OCI-LY1 (cell line): ENCODE results near the gene MAB21L4.

ENCODE experiments used
- H2AFZ ChIP-seq: fragments of 200-600 bp; sonication (generic), shearing (Covaris generic); 2 replicates; pipeline ENCODE4 v1.6.0; 2014; ENCODE audit warnings: antibody characterized with exemption, mild to moderate bottlenecking, low read length
- H3F3A ChIP-seq: fragments of 200-600 bp; sonication (generic), shearing (Covaris generic); 2 replicates; pipeline ENCODE4 v1.6.0; 2014; ENCODE audit warnings: mild to moderate bottlenecking, antibody characterized with exemption, low read length, moderate library complexity; ENCODE audit not compliant: insufficient read depth
- H3K27ac ChIP-seq: fragments of 200-600 bp; sonication (generic); 2 replicates; pipeline ENCODE4 v1.5.1; 2014; ENCODE audit warnings: low read length, mixed run types, mild to moderate bottlenecking, low read depth; ENCODE audit not compliant: poor library complexity, severe bottlenecking
- H3K27me3 ChIP-seq: fragments of 200-600 bp; sonication (generic); 2 replicates; pipeline ENCODE4 v1.6.0; 2014; ENCODE audit warnings: antibody characterized with exemption, mild to moderate bottlenecking, low read length, moderate library complexity; ENCODE audit not compliant: insufficient read depth
- H3K36me3 ChIP-seq: fragments of 200-600 bp; sonication (generic); 2 replicates; pipeline ENCODE4 v1.6.1; 2014; ENCODE audit warnings: mild to moderate bottlenecking, antibody characterized with exemption, low read length, moderate library complexity, mixed read lengths; ENCODE audit not compliant: insufficient read depth
- H3K4me1 ChIP-seq: fragments of 200-600 bp; sonication (generic); 2 replicates; pipeline ENCODE4 v1.5.1; 2014; ENCODE audit warnings: mild to moderate bottlenecking, low read length, moderate library complexity; ENCODE audit not compliant: insufficient read depth, severe bottlenecking
- H3K4me2 ChIP-seq: fragments of 200-600 bp; sonication (generic), shearing (Covaris generic); 2 replicates; pipeline ENCODE4 v1.6.1; 2014; ENCODE audit warnings: low read length
- H3K4me3 ChIP-seq: fragments of 200-600 bp; sonication (generic); 2 replicates; pipeline ENCODE4 v1.5.1; 2014; ENCODE audit warnings: low read length, low read depth, mild to moderate bottlenecking, mixed read lengths; ENCODE audit not compliant: poor library complexity, severe bottlenecking
- H3K79me2 ChIP-seq: fragments of 200-600 bp; shearing (Covaris generic); 2 replicates; pipeline ENCODE4 v1.6.1; 2016; ENCODE audit warnings: mixed run types, low read length, mixed read lengths; ENCODE audit not compliant: insufficient read depth
- H3K9ac ChIP-seq: fragments of 200-600 bp; sonication (generic), shearing (Covaris generic); 2 replicates; pipeline ENCODE4 v1.6.1; 2014; ENCODE audit warnings: mild to moderate bottlenecking, low read length, mixed read lengths
- H3K9me2 ChIP-seq: fragments of 200-600 bp; sonication (generic), shearing (Covaris generic); 2 replicates; pipeline ENCODE4 v1.6.1; 2014; ENCODE audit warnings: low read depth, mild to moderate bottlenecking, low read length, mixed read lengths
- H3K9me3 ChIP-seq: fragments of 200-600 bp; shearing (Covaris generic); 2 replicates; pipeline ENCODE4 v1.6.1; 2014; ENCODE audit warnings: low read length, mixed read lengths
- H4K20me1 ChIP-seq: fragments of 200-600 bp; sonication (generic), shearing (Covaris generic); 2 replicates; pipeline ENCODE4 v1.6.0; 2016; ENCODE audit warnings: mild to moderate bottlenecking, low read length; ENCODE audit not compliant: insufficient read depth
- EZH2 ChIP-seq: fragments of 200-600 bp; sonication (generic), shearing (Covaris generic); IDR thresholded peaks from 2 replicates; pipeline ENCODE4 v1.8.0; 2017; ENCODE audit warnings: borderline replicate concordance, mixed run types, mild to moderate bottlenecking, antibody characterized with exemption, low read length, moderate library complexity, mixed read lengths
- TF ChIP-seq, protein P1 (sequence below): fragments of 200-600 bp; sonication (generic), shearing (Covaris generic); IDR thresholded peaks from 2 replicates; pipeline ENCODE4 v1.5.1; 2017; ENCODE audit warnings: mild to moderate bottlenecking, antibody characterized with exemption, low read length, moderate library complexity, mixed read lengths

Gene MAB21L4

DNA sequence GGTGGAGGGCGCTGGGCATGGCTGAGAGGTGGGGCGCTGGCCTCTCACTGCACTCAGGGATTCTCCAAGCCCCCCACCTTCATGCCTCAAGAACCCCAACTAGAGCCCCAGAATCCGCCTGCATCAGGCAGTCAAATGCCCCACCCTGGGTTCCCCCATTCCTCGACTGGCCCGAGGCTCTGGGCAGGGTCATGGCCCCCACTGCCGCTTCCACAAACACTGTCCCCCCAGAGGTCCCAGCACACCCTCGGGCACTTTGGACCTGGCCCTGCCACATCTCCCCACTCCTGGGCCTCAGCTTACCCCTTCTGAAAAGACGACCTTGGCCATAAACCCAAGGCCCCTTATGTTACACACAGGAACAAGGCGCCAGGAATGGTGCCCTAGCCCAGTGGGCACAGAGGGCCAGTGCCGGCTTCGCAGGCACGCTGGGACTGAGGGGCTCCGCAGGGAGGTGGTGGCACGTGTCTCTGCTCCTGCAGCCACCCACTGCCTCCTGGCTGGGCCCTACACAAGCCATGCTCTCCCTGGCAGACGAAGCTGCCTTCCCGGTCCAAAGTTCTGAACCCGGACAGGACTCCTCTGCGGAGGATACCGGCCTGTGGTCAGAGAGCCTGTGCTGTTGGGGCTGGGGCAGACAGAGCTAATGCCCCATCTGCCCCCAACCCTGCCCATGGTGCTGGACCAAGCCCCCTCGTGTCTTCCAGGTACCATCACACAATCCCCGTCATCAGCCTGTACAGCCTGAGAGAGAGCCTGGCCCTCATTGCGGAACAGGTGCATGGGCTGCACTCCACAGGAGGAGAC lies 20.5 kb downstream of the MAB21L4 start:
- H3K9me2 ChIP-seq: no peaks in the 10 kb centered on the region
- no peak overlapping the region for H3K27ac ChIP-seq
- TF ChIP-seq EZH2: no peak
- TF ChIP-seq, protein P1, sequence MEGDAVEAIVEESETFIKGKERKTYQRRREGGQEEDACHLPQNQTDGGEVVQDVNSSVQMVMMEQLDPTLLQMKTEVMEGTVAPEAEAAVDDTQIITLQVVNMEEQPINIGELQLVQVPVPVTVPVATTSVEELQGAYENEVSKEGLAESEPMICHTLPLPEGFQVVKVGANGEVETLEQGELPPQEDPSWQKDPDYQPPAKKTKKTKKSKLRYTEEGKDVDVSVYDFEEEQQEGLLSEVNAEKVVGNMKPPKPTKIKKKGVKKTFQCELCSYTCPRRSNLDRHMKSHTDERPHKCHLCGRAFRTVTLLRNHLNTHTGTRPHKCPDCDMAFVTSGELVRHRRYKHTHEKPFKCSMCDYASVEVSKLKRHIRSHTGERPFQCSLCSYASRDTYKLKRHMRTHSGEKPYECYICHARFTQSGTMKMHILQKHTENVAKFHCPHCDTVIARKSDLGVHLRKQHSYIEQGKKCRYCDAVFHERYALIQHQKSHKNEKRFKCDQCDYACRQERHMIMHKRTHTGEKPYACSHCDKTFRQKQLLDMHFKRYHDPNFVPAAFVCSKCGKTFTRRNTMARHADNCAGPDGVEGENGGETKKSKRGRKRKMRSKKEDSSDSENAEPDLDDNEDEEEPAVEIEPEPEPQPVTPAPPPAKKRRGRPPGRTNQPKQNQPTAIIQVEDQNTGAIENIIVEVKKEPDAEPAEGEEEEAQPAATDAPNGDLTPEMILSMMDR: no peak
- H3K9ac ChIP-seq: no peak overlapping the region
- H3K9me3 ChIP-seq: no peaks in the 10 kb centered on the region
- H3K36me3 ChIP-seq: no peaks in the 10 kb centered on the region
- no peaks in the 10 kb centered on the region for H3K4me1 ChIP-seq
- no peaks in the 10 kb centered on the region for H4K20me1 ChIP-seq
- no peak overlapping the region for H2AFZ ChIP-seq
- no peak overlapping the region for H3K4me2 ChIP-seq
- no peaks in the 10 kb centered on the region for H3K27me3 ChIP-seq
- no peaks in the 10 kb centered on the region for H3F3A ChIP-seq
- H3K4me3 ChIP-seq: no peak overlapping the region
- no peaks in the 10 kb centered on the region for H3K79me2 ChIP-seq

DNA sequence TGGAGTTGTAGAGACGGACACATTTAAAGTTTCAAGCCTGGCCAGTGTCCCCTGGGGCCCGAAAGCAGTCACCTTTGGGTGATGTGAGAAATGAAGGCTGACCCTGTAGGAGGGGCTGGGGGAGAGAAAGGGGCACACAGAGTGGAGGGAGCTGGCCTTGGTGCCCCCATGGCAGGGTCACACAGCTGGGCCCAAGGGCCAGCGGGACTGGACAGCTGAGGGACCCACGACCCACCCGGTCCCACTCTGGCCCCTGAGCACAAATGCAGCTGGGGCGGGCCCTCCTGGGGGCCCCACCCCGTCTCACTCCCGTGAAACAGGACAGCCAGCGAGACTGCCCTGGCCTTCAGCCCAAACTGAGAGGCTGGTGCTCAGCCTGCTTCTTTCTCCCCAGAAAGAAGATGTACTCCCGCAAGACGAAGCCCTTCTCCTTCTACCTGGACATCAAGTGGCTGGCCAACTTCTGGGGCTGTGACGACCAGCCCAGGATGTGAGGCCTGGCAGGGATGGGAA lies 21.2 kb downstream of the MAB21L4 start:
- Histone ChIP-seq H3K4me2 (no peak overlapping the region), H4K20me1 (no peaks in the 10 kb centered on the region), H3K27ac (no peak overlapping the region), H3K27me3 (no peaks in the 10 kb centered on the region), H3K9me3 (no peaks in the 10 kb centered on the region), H3K9me2 (no peaks in the 10 kb centered on the region), H3K4me3 (no peak overlapping the region), H3K79me2 (no peaks in the 10 kb centered on the region), H3K4me1 (no peaks in the 10 kb centered on the region), H2AFZ (no peak overlapping the region), H3K36me3 (no peaks in the 10 kb centered on the region), H3K9ac (no peak overlapping the region), H3F3A (no peaks in the 10 kb centered on the region)
- TF ChIP-seq, protein P1: no peak
- no peak for TF ChIP-seq EZH2

DNA sequence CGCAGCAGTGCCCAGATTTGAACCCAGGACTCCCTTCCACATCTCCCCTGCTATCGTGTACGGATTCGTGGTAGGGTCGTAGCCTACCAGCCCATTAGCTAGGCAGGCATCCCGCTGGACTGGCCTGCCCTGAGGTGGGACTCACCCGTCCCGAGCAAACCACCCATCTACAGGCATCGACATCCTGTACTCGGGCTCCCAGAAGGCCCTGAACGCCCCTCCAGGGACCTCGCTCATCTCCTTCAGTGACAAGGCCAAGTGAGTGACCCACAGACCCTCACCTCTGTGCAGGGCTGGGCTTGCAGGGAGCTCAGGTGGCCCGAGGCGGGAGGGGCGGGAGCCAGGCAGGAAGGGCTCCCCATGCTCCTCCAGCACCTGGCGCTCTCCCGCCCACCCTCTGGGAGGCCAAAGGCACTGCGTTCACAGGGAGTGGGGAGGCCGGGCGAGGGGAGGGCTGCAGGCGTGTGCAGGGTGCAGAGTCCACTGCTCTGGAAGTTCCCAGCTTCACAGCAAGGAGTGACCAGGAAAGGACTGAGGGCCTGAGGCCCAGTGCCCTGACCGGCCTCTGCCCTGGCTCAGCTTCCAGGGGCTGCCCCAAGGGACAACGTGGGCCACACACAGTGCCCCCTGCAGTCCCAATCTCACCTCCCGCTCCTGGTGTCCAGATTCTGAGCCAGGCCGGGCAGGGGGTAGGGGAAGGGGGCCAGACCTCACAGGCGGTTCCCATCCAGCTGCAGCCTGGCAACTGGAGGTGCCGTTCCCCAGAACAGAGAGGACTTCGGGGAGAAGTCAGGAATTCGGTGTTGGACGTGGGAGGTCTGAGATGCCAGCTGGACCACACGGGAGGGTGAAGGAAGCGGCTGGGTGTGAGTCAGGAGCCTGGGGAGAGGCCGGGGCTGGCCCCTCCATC lies 21.9 kb downstream of the MAB21L4 start:
- Histone ChIP-seq H3K4me1 (no peaks in the 10 kb centered on the region), H3K79me2 (no peaks in the 10 kb centered on the region), H3K9me2 (no peaks in the 10 kb centered on the region), H3K9ac (no peak overlapping the region), H4K20me1 (no peaks in the 10 kb centered on the region), H3K27me3 (no peaks in the 10 kb centered on the region; the same call in 1 of the 2 replicates), H3K27ac (no peak overlapping the region), H3K4me3 (no peak overlapping the region), H3K9me3 (no peaks in the 10 kb centered on the region), H3K4me2 (no peak overlapping the region), H3F3A (no peaks in the 10 kb centered on the region), H2AFZ (no peak overlapping the region), H3K36me3 (no peaks in the 10 kb centered on the region)
- no peak for TF ChIP-seq EZH2
- TF ChIP-seq, protein P1: no peak
